ENCODE results near the gene ANKRD35. TPM values are rescaled to one million over a fixed set of nuclear protein-coding genes. Genes with fewer than 3 reads are reported as not detected.
A peak's percentile ranks its signal among the peaks of the same experiment; 100 is the strongest.

Gene ANKRD35
- total and polyA plus RNA-seq, 2 experiments from 2014 or later: 3.6 to 5.6 TPM

- H2AFZ ChIP-seq: peak overlapping the region; percentile 90
- peak; percentile 16 for DNase-seq (ENCODE audit: low spot score)
- Mint-ChIP-seq H3K27ac (no peak overlapping the region), H3K36me3 (ENCODE audit: low read depth) (no peaks in the 10 kb centered on the region), H3K27me3 (ENCODE audit: insufficient read depth, low read depth, poor library complexity) (peaks cover 10% of the 10 kb centered on the region), H3K4me3 (peak overlapping the region; percentile 6; the same call in 1 of the 3 replicates), H3K9me3 (no peaks in the 10 kb centered on the region), H3K4me1 (peaks cover 20% of the 10 kb centered on the region)
- H3K4me3 ChIP-seq: peak overlapping the region; percentile 16; the same call in 1 of the 2 replicates
- peaks cover 12% of the 10 kb centered on the region for H3K4me1 ChIP-seq (ENCODE audit: insufficient read depth)
- TF ChIP-seq REST (IDR thresholded peaks at IDR 0.05; ENCODE audit: unreplicated experiment): no peak
- no peak for TF ChIP-seq POLR2AphosphoS5 (IDR thresholded peaks at IDR 0.05; ENCODE audit: low read depth)
- TF ChIP-seq JUNB (IDR thresholded peaks at IDR 0.05; ENCODE audit: unreplicated experiment): no peak
- TF ChIP-seq CTCF (conservative IDR thresholded peaks at IDR 0.05; ENCODE audit: low read depth in 2 of 2): no peak
- TF ChIP-seq STAT1 (IDR thresholded peaks at IDR 0.05; ENCODE audit: unreplicated experiment): no peak
- TF ChIP-seq EZH2phosphoT487 (IDR thresholded peaks at IDR 0.05; ENCODE audit: unreplicated experiment): no peak
- no peak for TF ChIP-seq ZNF114 (CRISPR knock-in tag; IDR thresholded peaks at IDR 0.05)
- no peak for TF ChIP-seq NANOG (IDR thresholded peaks at IDR 0.05; ENCODE audit: borderline replicate concordance)
- peaks cover 15% of the 10 kb centered on the region for H3K27me3 ChIP-seq (ENCODE audit: insufficient read depth)
- 0 out of 2 replicates have a peak, but pooled peaks cover 2% of the 10 kb centered on the region for H3F3A ChIP-seq (replicated peaks; ENCODE audit: low read depth)
- H4K20me1 ChIP-seq (replicated peaks; ENCODE audit: insufficient read depth): no peaks in the 10 kb centered on the region
- ATAC-seq: peak; percentile 80
- peak overlapping the region; percentile 29 for H3K4me2 ChIP-seq
- no peak overlapping the region for H3K27ac ChIP-seq (ENCODE audit: low read depth)
- H3K36me3 ChIP-seq (ENCODE audit: insufficient read depth): no peaks in the 10 kb centered on the region
- H3K79me2 ChIP-seq (replicated peaks; ENCODE audit: insufficient read depth): no peaks in the 10 kb centered on the region
- H3K9me2 ChIP-seq (ENCODE audit: insufficient read depth): no peaks in the 10 kb centered on the region
Observed at GRCh38 chr1:145879775-145880174, 5.9 kb downstream of the ANKRD35 start.

- no peak for DNase-seq (ENCODE audit: low spot score)
- peaks cover 12% of the 10 kb centered on the region for H3K4me1 ChIP-seq (ENCODE audit: insufficient read depth)
- H2AFZ ChIP-seq: no peak overlapping the region
- Mint-ChIP-seq H3K27ac (no peak overlapping the region), H3K36me3 (ENCODE audit: low read depth) (no peaks in the 10 kb centered on the region), H3K4me1 (peaks cover 20% of the 10 kb centered on the region), H3K27me3 (ENCODE audit: insufficient read depth, low read depth, poor library complexity) (peaks cover 7% of the 10 kb centered on the region), H3K4me3 (no peak overlapping the region), H3K9me3 (no peaks in the 10 kb centered on the region)
- ATAC-seq: no peak
- H3K27ac ChIP-seq (ENCODE audit: low read depth): no peak overlapping the region
- H3K27me3 ChIP-seq (ENCODE audit: insufficient read depth): peaks cover 12% of the 10 kb centered on the region
- no peak overlapping the region for H3K4me2 ChIP-seq
- no peaks in the 10 kb centered on the region for H3K36me3 ChIP-seq (ENCODE audit: insufficient read depth)
- H4K20me1 ChIP-seq (replicated peaks; ENCODE audit: insufficient read depth): no peaks in the 10 kb centered on the region
- H3K79me2 ChIP-seq (replicated peaks; ENCODE audit: insufficient read depth): no peaks in the 10 kb centered on the region
- H3K4me3 ChIP-seq: no peak overlapping the region
- TF ChIP-seq JUNB (IDR thresholded peaks at IDR 0.05; ENCODE audit: unreplicated experiment) (no peak), STAT1 (IDR thresholded peaks at IDR 0.05; ENCODE audit: unreplicated experiment) (no peak), ZNF114 (CRISPR knock-in tag; IDR thresholded peaks at IDR 0.05) (no peak), CTCF (conservative IDR thresholded peaks at IDR 0.05; ENCODE audit: low read depth in 2 of 2) (no peak), REST (IDR thresholded peaks at IDR 0.05; ENCODE audit: unreplicated experiment) (no peak), POLR2AphosphoS5 (IDR thresholded peaks at IDR 0.05; ENCODE audit: low read depth) (no peak), NANOG (IDR thresholded peaks at IDR 0.05; ENCODE audit: borderline replicate concordance) (no peak)
- H3F3A ChIP-seq (replicated peaks; ENCODE audit: low read depth): 0 out of 2 replicates have a peak, but pooled peaks cover 2% of the 10 kb centered on the region
- H3K9me2 ChIP-seq (ENCODE audit: insufficient read depth): no peaks in the 10 kb centered on the region
Observed at GRCh38 chr1:145878724-145879123, 6.9 kb downstream of the ANKRD35 start.
